Stimulated activated CD8-positive, alpha-beta memory T cell treated with anti-CD3 and anti-CD28 coated beads, Interleukin-7, amount 100 ng/mL, for 48 hours (primary cell): Measurements from ENCODE around the gene DIO1.
A peak's percentile ranks its signal among the peaks of the same experiment; 100 is the strongest.

Source experiments
- DNase-seq, 2 donors: peaks; one replicate each; pipeline ENCODE4 v3.0.0-alpha.2; 2020; ENCODE audit warnings: low read depth in 1 of 2; ENCODE audit errors: extremely low read depth in 1 of 2

Gene DIO1

GRCh38 chr1:53892911-53893310 lies 1.1 kb upstream of the DIO1 start:
- no peak for DNase-seq

- no peak for DNase-seq
Observed at GRCh38 chr1:53894644-53895043, 657 bp downstream of the DIO1 start.

GRCh38 chr1:53895421-53895820 lies 1.4 kb downstream of the DIO1 start:
- DNase-seq: no peak

- no peak for DNase-seq
Observed at GRCh38 chr1:53896635-53897229, 2.7 kb downstream of the DIO1 start.

GRCh38 chr1:53899206-53899628 lies 5.2 kb downstream of the DIO1 start:
- no peak for DNase-seq

GRCh38 chr1:53899708-53900107 lies 5.7 kb downstream of the DIO1 start:
- DNase-seq: no peak

- DNase-seq: no peak
Observed at GRCh38 chr1:53902235-53903138, 8.5 kb downstream of the DIO1 start.

GRCh38 chr1:53905509-53905908 lies 11.5 kb downstream of the DIO1 start:
- DNase-seq: no peak

GRCh38 chr1:53906121-53906520 lies 12.1 kb downstream of the DIO1 start:
- no peak for DNase-seq

- DNase-seq: no peak
Observed at GRCh38 chr1:53909946-53910345, 16.0 kb downstream of the DIO1 start.

- no peak for DNase-seq
Observed at GRCh38 chr1:53911442-53911841, 17.5 kb downstream of the DIO1 start.

- DNase-seq: no peak
Observed at GRCh38 chr1:53913352-53914033, 19.5 kb downstream of the DIO1 start.

GRCh38 chr1:53918343-53918742 lies 24.4 kb downstream of the DIO1 start:
- no peak for DNase-seq

- DNase-seq: peak in 1 of 2 donors; percentile 27
Observed at GRCh38 chr1:53919675-53920066, 25.7 kb downstream of the DIO1 start.

GRCh38 chr1:53927376-53927881 lies 33.4 kb downstream of the DIO1 start:
- no peak for DNase-seq

- no peak for DNase-seq
Observed at GRCh38 chr1:53929246-53929960, 35.4 kb downstream of the DIO1 start.

- no peak for DNase-seq
Observed at GRCh38 chr1:53930932-53931331, 36.9 kb downstream of the DIO1 start.

GRCh38 chr1:53931523-53931922 lies 37.5 kb downstream of the DIO1 start:
- no peak for DNase-seq

- no peak for DNase-seq
Observed at GRCh38 chr1:53934170-53934765, 40.3 kb downstream of the DIO1 start.

GRCh38 chr1:53936430-53936829 lies 42.4 kb downstream of the DIO1 start:
- DNase-seq: no peak
